ENCODE measurements around the gene DDX1.

- TF ChIP-seq POLR2A (IDR thresholded peaks at IDR 0.05) (no peak), CTCF (IDR thresholded peaks at IDR 0.05) (no peak)
These were observed 26.2 kb downstream of the DDX1 start for GRCh38 chr2:15617778-15618448.

Measured in adrenal gland (tissue), 5 donors.